Measurements from ENCODE around the gene OR10Z1.

OR10Z1 gene

DNA sequence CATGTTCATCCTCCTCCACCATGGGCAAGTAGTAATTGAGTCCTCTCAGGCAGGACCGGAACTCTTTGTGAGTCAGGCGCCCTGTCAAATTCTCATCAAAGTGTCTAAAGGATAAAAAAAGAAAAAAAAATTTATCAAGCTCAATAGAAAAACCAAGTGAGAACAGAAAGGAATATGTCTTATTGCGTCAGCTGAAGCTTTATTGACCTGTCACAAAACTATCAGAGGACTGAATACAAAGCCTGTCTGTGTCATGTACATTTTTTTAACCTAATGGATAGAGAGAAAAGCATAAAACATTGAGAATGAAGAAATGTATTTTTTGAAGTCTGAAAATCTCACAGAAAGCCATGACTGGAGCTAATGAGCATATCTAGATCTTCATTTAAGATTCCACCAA, 8.7 kb downstream of the OR10Z1 start:
- TF ChIP-seq, protein P1, sequence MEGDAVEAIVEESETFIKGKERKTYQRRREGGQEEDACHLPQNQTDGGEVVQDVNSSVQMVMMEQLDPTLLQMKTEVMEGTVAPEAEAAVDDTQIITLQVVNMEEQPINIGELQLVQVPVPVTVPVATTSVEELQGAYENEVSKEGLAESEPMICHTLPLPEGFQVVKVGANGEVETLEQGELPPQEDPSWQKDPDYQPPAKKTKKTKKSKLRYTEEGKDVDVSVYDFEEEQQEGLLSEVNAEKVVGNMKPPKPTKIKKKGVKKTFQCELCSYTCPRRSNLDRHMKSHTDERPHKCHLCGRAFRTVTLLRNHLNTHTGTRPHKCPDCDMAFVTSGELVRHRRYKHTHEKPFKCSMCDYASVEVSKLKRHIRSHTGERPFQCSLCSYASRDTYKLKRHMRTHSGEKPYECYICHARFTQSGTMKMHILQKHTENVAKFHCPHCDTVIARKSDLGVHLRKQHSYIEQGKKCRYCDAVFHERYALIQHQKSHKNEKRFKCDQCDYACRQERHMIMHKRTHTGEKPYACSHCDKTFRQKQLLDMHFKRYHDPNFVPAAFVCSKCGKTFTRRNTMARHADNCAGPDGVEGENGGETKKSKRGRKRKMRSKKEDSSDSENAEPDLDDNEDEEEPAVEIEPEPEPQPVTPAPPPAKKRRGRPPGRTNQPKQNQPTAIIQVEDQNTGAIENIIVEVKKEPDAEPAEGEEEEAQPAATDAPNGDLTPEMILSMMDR (IDR thresholded peaks at IDR 0.05; ENCODE audit: control insufficient read depth, insufficient read depth, low read depth, low read length, missing control alignments), result no peak
- H3K4me3 ChIP-seq (ENCODE audit: control insufficient read depth, low read depth, low read length), result no peak overlapping the region
- no peak for DNase-seq (ENCODE audit: low read depth)

DNA sequence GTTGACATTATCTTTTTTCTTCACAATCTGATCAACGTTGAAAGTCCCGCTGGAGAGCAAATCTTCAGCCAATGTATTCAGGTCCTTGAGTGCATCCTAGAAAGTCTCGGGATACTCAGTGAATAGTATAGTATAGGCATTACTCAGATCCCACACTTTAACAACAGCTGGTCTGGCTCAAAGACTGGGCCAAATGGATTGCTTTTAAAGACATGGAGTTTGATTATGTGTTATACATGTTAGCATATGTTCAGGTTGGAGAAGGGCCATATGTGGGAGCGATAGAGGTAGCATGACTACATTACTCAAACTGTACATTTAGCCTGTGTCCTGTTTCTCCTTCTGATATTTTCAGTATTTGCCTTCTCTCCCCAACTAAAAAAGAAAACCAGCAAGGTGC, 33.1 kb downstream of the OR10Z1 start:
- TF ChIP-seq, protein P1 (IDR thresholded peaks at IDR 0.05; ENCODE audit: control insufficient read depth, insufficient read depth, low read depth, low read length, missing control alignments), result no peak
- H3K4me3 ChIP-seq (ENCODE audit: control insufficient read depth, low read depth, low read length), result no peak overlapping the region
- DNase-seq (ENCODE audit: low read depth), result no peak

DNA sequence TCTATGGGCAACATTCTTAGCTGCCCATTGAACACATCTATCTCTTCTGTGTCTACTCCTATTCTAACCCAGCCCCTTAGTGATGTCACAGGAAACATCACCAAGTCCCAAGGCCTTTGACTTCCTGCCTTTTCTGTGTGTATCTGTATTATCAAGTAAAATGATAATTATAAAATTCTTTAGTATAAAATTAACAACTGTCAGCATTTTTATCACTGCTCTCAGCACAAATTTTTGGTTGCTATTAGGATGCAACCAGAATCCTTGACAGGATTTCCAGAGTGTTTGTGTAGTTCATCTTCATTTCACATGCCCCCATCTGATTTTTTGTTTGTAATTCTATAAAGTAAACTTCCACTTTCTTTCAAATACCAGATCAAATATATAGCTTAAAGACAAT, 33.8 kb downstream of the OR10Z1 start:
- TF ChIP-seq, protein P1 (IDR thresholded peaks at IDR 0.05; ENCODE audit: control insufficient read depth, insufficient read depth, low read depth, low read length, missing control alignments), result no peak
- DNase-seq (ENCODE audit: low read depth), result no peak
- H3K4me3 ChIP-seq (ENCODE audit: control insufficient read depth, low read depth, low read length), result no peak overlapping the region

DNA sequence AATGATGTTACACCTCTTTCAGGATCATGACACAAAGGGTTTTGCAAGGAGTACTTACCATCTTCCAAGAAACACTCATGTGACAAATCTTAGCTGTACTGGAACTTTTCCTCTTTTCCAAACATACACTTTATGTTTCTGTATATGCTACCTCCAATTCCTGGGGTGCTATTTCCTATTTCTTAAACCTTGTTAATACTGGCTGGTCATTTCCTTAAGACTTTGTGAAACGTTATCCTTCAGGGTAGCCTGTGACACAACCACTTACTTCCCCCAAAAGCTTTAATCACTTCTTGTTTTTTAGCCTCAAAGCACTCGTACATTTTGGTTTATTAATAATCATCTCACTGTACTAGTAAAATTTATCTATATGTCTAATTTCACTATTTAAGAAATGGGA, 39.4 kb downstream of the OR10Z1 start:
- DNase-seq (ENCODE audit: low read depth), result no peak
- H3K4me3 ChIP-seq (ENCODE audit: control insufficient read depth, low read depth, low read length), result no peak overlapping the region
- TF ChIP-seq, protein P1 (IDR thresholded peaks at IDR 0.05; ENCODE audit: control insufficient read depth, insufficient read depth, low read depth, low read length, missing control alignments), result no peak

DNA sequence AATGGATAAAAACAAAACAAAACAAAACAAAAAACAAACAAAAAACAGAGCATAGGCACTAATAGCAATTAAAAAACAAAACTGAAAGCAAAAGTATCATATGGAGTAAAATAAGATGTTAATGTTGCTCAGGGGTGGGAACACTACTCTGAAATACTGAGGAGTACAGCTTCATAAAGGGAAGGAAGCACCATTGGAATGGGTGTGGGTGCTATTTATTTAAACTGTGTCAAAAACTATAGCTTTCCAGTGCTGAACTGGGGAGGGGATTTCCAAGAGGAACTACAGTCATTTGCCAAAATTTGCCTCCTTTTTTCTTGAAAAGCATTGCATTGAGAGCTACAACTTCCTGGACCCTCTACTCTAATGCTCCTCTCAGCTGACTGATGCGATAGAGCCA, 41.4 kb downstream of the OR10Z1 start:
- H3K4me3 ChIP-seq (ENCODE audit: control insufficient read depth, low read depth, low read length), result no peak overlapping the region
- DNase-seq (ENCODE audit: low read depth), result no peak
- TF ChIP-seq, protein P1 (IDR thresholded peaks at IDR 0.05; ENCODE audit: control insufficient read depth, insufficient read depth, low read depth, low read length, missing control alignments), result no peak

DNA sequence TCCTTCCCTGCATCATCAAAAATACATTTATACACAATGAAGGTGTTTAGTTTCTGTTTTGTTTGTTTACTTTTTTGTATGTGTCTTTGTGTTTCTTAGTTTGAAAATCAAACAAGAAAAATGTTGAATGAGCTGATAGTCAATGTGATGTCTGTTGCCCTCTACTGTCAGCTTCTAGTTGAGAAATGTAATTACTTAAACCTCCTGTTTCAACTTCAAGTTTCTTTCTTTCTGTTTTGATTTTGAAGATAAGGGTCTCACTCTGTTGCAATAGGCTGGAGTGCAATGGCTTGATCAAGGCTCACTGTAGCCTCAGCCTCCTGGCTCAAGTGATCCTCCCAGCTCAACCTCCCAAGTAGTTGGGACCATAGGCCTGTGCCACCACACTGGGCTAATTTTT, 44.0 kb downstream of the OR10Z1 start:
- DNase-seq (ENCODE audit: low read depth), result no peak
- H3K4me3 ChIP-seq (ENCODE audit: control insufficient read depth, low read depth, low read length), result no peak overlapping the region
- TF ChIP-seq, protein P1 (IDR thresholded peaks at IDR 0.05; ENCODE audit: control insufficient read depth, insufficient read depth, low read depth, low read length, missing control alignments), result no peak

DNA sequence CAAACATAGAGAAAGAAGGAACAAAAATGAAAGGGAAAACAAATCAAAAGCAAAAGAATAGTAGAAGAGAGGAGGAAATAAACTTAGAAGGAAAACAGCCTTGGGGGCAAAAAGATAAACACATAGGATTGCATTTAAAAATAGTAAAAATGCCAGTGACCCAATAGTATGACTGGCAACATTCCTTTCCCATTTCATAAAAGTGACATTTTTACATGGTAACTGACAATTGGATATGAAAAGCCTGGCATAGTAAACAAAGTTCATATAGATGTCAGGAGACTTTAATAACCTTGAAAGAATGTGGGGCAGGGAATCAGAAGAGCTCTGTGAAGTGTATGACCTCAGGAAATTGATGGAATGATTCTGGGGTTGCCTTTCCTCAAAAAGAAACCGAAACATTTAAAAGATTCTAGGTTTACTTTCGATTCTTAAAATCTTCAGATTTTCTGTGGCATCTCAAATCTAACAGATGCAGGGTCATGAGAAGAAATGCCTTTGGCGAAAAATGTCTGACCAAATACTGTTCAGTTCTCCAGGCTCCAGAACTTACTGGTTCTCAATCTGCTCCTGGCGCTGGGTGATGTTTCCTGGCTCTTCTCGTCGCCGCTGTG, 47.8 kb downstream of the OR10Z1 start:
- no peak for DNase-seq (ENCODE audit: low read depth)
- H3K4me3 ChIP-seq (ENCODE audit: control insufficient read depth, low read depth, low read length), result no peak overlapping the region
- TF ChIP-seq, protein P1 (IDR thresholded peaks at IDR 0.05; ENCODE audit: control insufficient read depth, insufficient read depth, low read depth, low read length, missing control alignments), result no peak
